Central memory CD8-positive, alpha-beta T cell (primary cell): Measurements from ENCODE around the gene EPHB1.

Experiments
- ATAC-seq: fragments of 150-1000 bp; cut with Tn5 transposase; replicated peaks from 2 replicates; pipeline ENCODE4 v1.10.0; 2022; ENCODE audit warnings: mild to moderate bottlenecking, moderate FRiP score, moderate number of reproducible peaks; ENCODE audit not compliant: poor library complexity, severe bottlenecking; ENCODE audit errors: extremely low read depth
- DNase-seq, 2 donors: peaks; one replicate each; pipeline ENCODE4 v3.0.0; 2021; ENCODE audit warnings: low spot score in 2 of 2
- H3K27ac Mint-ChIP-seq: one replicate; pipeline ENCODE4 v1.8.0; 2022; ENCODE audit warnings: low read depth, mild to moderate bottlenecking, moderate library complexity, mixed read lengths
- H3K27me3 Mint-ChIP-seq: one replicate; pipeline ENCODE4 v1.8.0; 2022; ENCODE audit warnings: mixed read lengths
- H3K36me3 Mint-ChIP-seq: one replicate; pipeline ENCODE4 v1.8.0; 2022; ENCODE audit warnings: mild to moderate bottlenecking, moderate library complexity, mixed read lengths; ENCODE audit not compliant: insufficient read depth
- H3K4me1 Mint-ChIP-seq: one replicate; pipeline ENCODE4 v1.8.0; 2022; ENCODE audit warnings: mixed read lengths
- H3K4me3 Mint-ChIP-seq: one replicate; pipeline ENCODE4 v1.8.0; 2022; ENCODE audit warnings: mild to moderate bottlenecking, moderate library complexity, mixed read lengths
- H3K9me3 Mint-ChIP-seq: one replicate; pipeline ENCODE4 v1.8.0; 2022; ENCODE audit warnings: mixed read lengths

The EPHB1 gene

DNA sequence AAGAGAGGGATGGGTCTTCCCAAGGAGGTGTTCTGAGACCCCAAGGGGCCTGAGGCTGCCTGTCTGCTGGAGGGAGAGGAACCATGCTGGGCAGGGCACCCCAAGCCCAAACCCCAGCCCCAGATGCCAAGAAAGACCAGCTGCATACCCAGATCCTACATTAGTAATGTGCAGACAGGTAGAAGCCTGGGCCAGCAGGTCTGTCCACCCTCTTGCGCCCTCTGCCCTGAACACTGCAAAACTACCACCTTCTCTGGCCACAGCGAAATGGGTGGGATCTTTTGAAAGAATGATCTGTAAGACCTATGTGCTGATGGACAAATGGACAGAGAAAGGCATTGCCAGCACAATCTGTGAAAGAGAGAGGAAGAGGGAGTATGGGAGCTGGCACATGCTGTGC, 283.2 kb downstream of the EPHB1 start:
- DNase-seq (no peak), ATAC-seq (no peak)
- Mint-ChIP-seq H3K4me3 (no peak overlapping the region), H3K27me3 (no peaks in the 10 kb centered on the region), H3K4me1 (no peaks in the 10 kb centered on the region), H3K36me3 (no peaks in the 10 kb centered on the region), H3K9me3 (no peaks in the 10 kb centered on the region), H3K27ac (no peak overlapping the region)

DNA sequence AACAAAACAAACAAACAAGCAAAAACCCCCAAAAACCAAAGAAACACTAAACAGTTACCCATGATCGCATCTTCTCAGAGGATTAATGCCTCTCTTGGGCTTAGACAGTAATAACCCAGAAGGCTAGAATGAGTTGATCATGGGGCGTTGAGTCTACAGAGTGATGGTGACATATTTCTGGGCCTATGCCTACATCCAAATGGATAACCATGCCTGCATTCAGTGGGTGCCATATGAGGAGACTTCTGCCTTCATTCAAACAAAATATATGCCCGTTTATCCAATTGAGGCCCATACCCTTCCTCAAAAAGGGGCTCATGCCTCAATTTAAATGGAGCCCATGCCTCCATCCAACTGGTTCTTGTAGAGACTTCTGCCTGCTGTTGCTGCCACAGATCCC, 284.0 kb downstream of the EPHB1 start:
- no peaks in the 10 kb centered on the region for H3K27me3 Mint-ChIP-seq
- H3K36me3 Mint-ChIP-seq, result no peaks in the 10 kb centered on the region
- no peaks in the 10 kb centered on the region for H3K4me1 Mint-ChIP-seq
- ATAC-seq (no peak), DNase-seq (no peak)
- H3K4me3 Mint-ChIP-seq, result no peak overlapping the region
- H3K9me3 Mint-ChIP-seq, result no peaks in the 10 kb centered on the region
- H3K27ac Mint-ChIP-seq, result no peak overlapping the region

DNA sequence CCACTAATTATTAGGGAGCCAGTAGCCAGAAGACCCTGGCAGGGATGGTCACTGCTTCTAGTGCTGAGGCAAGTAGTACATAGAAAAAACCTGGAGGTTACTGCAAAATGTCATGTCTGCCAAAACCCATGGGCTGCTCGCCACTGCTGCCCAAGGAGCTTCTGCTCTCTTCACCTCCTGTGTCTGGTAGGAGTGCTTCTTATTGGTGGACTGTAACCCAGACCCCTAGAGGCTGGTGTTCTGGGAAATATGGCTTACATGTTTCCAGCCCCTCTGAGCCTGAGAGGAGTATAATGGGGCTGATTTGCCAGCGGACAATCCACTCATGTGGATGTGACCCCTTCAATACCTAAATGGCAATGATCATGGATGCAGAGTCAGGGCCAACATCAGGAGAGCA, 286.4 kb downstream of the EPHB1 start:
- no peaks in the 10 kb centered on the region for H3K4me1 Mint-ChIP-seq
- H3K4me3 Mint-ChIP-seq, result no peak overlapping the region
- no peaks in the 10 kb centered on the region for H3K27me3 Mint-ChIP-seq
- H3K9me3 Mint-ChIP-seq, result no peaks in the 10 kb centered on the region
- H3K27ac Mint-ChIP-seq, result no peak overlapping the region
- DNase-seq (no peak), ATAC-seq (no peak)
- no peaks in the 10 kb centered on the region for H3K36me3 Mint-ChIP-seq

DNA sequence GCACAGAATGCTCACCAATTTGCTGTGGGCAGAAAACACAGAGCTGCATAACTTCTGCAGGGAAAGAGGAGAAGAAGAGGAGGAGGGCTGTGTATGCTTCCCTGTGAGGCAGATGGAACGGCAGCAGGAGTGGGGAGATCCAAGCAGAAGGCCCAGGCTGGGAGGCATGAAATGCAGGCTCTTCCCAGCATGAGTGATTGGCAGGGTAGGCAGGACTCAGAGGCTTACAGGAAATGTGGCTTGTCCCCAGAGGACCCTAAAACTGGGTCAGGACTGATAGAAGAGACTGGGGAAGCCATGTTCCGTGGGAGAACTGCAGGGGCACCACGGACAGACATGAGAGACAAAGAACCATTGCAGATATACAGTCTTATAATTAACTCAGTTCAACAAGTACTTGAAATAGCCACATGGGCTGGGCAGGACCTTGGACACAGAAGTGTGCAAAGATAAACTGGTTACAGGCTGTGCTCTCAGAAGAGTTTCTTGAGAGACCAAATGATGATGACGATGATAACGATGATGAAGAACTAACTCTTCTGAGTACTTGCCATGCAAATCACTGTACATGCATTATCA, 286.9 kb downstream of the EPHB1 start:
- Mint-ChIP-seq H3K27me3 (no peaks in the 10 kb centered on the region), H3K27ac (no peak overlapping the region), H3K4me3 (no peak overlapping the region), H3K36me3 (no peaks in the 10 kb centered on the region), H3K4me1 (no peaks in the 10 kb centered on the region), H3K9me3 (no peaks in the 10 kb centered on the region)
- DNase-seq (no peak), ATAC-seq (no peak)

DNA sequence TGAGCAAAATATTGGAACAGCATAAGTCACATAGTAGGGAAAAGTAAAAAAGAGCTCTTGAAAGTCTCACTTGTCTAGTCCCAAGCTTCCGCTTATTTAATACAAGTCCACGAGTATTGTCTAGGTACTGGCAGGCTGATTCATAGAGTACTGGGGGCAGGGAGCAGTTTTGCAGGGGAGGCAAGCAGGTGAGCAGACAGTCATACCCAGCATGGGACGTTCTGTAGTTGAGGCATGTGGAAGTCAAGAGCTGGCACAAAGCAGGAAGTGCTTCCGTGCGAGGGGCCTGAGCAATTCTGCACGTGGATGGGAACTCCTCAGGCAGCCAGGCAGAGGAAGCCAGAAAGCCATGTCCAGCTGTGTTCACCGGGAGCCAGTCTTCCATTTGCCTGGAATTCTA, 287.6 kb downstream of the EPHB1 start:
- Mint-ChIP-seq H3K36me3 (no peaks in the 10 kb centered on the region), H3K27ac (no peak overlapping the region), H3K4me1 (no peaks in the 10 kb centered on the region), H3K9me3 (no peaks in the 10 kb centered on the region), H3K4me3 (no peak overlapping the region), H3K27me3 (no peaks in the 10 kb centered on the region)
- DNase-seq, result no peak
- ATAC-seq, result no peak

DNA sequence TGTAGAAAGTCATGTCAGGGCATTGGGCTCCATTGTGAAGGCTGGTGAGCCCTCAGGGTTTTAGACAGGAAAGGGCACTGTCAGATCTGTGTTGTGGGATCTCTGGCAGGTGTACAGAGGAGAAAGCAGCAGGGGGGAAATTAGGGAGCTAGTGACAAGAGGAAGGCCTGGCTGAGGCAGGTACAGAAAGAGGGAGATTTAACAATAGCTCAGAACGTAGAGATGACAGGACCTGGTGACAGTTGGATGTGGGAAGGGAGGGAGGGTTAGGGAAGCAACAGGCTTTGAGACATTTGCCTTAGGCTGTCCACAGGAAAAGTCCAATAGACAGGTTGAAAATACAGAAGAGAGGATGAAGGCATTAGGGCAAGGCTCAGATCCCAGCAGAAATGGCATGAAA, 288.1 kb downstream of the EPHB1 start:
- no peak overlapping the region for H3K27ac Mint-ChIP-seq
- DNase-seq (no peak), ATAC-seq (no peak)
- H3K27me3 Mint-ChIP-seq, result no peaks in the 10 kb centered on the region
- H3K4me1 Mint-ChIP-seq, result no peaks in the 10 kb centered on the region
- H3K9me3 Mint-ChIP-seq, result no peaks in the 10 kb centered on the region
- no peak overlapping the region for H3K4me3 Mint-ChIP-seq
- no peaks in the 10 kb centered on the region for H3K36me3 Mint-ChIP-seq

DNA sequence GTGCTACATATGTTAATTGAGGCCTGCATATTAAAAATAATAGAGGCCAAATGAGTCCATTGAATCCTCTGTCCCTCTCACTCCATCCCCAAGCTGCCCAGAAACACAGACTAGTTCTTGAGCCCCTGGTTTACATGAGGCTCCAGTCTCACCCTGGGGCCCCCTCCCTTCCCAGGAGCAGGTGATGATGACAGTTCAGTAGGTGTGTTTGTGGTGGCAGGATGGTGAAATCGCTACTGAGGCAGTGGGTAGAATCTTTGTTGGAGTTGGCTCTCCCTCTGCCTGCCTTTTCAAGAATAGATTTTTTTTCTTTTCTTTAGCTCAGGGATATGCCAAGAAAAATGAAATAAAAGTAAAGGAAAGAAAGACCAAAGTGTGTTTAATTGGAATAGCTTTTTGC, 288.7 kb downstream of the EPHB1 start:
- Mint-ChIP-seq H3K27me3 (no peaks in the 10 kb centered on the region), H3K4me3 (no peak overlapping the region), H3K27ac (no peak overlapping the region), H3K9me3 (no peaks in the 10 kb centered on the region), H3K36me3 (no peaks in the 10 kb centered on the region), H3K4me1 (no peaks in the 10 kb centered on the region)
- DNase-seq (no peak), ATAC-seq (no peak)

DNA sequence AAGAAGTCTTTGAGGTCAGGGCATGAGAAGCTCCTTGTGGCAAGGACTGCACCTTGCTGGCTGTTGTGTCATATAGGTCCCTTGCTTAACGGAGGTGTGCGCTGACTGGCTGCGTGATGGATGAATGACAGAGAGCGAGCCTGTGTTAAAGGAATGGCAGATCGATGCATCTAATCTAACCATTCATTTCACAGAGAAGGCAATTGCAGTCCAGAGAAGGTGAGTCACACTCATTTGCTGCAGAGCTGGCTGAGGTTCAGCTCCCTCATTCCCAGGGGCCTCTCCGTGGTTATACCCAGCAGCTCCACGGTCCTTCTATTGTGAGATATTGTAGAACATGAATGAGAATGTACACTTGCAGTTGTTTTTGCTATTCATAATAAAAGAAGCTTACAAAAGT, 289.3 kb downstream of the EPHB1 start:
- no peaks in the 10 kb centered on the region for H3K9me3 Mint-ChIP-seq
- no peak overlapping the region for H3K4me3 Mint-ChIP-seq
- ATAC-seq (no peak), DNase-seq (no peak)
- no peaks in the 10 kb centered on the region for H3K36me3 Mint-ChIP-seq
- no peak overlapping the region for H3K27ac Mint-ChIP-seq
- H3K27me3 Mint-ChIP-seq, result no peaks in the 10 kb centered on the region
- no peaks in the 10 kb centered on the region for H3K4me1 Mint-ChIP-seq

DNA sequence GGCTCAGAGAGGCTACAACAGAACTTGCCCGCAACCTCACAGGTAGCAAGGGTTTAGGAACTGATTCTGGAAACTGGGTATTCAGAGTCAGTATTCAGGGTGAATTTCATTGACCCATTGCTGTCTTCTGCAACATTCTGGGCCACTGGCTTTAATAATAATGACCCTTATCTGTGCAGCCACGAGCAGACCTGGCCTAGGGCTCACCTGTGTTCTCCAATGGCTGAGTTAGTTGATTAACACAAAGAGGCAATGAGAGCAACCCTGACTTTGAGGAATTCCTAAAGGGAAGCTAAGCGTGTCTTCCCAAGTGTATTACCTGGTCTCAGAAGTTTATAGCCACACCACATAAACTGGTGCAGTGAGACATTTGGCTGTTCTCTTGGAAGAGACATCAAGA, 289.9 kb downstream of the EPHB1 start:
- H3K27me3 Mint-ChIP-seq, result no peaks in the 10 kb centered on the region
- DNase-seq, result no peak
- H3K4me3 Mint-ChIP-seq, result no peak overlapping the region
- no peak overlapping the region for H3K27ac Mint-ChIP-seq
- ATAC-seq, result no peak
- H3K4me1 Mint-ChIP-seq, result no peaks in the 10 kb centered on the region
- no peaks in the 10 kb centered on the region for H3K36me3 Mint-ChIP-seq
- H3K9me3 Mint-ChIP-seq, result no peaks in the 10 kb centered on the region

DNA sequence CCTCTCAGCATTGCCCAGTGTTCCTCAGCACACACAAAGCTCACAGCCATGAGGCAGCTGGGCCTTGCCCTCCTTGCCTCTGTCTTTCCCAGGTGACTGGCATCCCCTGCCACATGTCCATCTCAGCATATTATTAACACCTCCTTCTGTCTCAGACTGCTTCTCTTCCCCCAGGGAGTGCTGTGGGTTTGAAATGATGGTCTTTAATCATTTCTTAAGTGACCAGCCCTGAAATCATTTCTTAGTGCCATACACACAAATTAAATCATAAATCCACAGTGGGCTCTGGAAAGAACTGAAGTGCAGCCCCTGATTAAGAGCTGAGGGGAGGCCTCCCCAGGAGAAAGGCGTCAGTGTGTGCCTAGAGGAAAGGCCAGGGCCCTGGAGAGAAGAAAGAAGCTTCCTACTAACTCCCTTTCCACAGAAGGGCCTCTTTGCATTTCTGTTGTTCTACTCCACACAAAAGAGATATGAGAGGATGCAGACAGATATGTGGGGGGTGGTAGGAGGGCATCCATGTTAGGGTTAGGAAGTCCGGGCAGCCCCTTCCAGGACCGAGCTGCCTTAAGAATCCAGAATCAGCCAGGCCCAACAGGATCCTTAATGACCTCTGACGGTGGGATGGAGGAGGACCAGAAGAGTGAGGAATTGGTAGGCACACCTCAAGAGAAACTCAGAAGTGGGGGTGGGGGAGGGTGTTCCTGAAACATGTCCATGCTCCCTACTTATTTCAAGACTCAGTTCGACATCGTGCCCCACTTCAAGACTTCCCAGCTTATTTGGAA, 290.8 kb downstream of the EPHB1 start:
- H3K4me1 Mint-ChIP-seq, result no peaks in the 10 kb centered on the region
- no peak for ATAC-seq
- H3K36me3 Mint-ChIP-seq, result peaks cover 2% of the 10 kb centered on the region
- no peaks in the 10 kb centered on the region for H3K27me3 Mint-ChIP-seq
- no peak overlapping the region for H3K4me3 Mint-ChIP-seq
- H3K9me3 Mint-ChIP-seq, result no peaks in the 10 kb centered on the region
- no peak for DNase-seq
- H3K27ac Mint-ChIP-seq, result no peak overlapping the region

DNA sequence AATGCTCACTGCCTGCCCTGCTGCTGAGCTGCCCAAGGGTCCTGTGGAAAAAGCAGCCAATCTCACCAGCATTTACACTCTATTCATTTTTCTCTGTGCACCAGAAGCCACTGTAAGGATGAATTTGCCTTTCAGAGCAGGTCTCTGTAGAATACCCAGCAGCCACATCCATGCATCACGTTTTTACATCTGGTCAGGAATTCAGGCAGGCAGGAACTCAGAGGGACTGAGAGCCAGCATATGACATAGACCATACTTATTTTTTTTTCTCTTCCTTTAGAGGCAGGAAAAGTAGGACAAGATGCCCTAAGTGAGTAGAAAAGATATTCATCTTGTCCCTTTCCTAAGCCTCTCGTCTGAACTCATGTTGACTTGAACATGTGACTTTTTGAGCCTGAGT, 292.7 kb downstream of the EPHB1 start:
- no peak for ATAC-seq
- no peaks in the 10 kb centered on the region for H3K4me1 Mint-ChIP-seq
- DNase-seq, result no peak
- peaks cover 3% of the 10 kb centered on the region for H3K36me3 Mint-ChIP-seq
- H3K27me3 Mint-ChIP-seq, result no peaks in the 10 kb centered on the region
- H3K27ac Mint-ChIP-seq, result no peak overlapping the region
- no peak overlapping the region for H3K4me3 Mint-ChIP-seq
- no peaks in the 10 kb centered on the region for H3K9me3 Mint-ChIP-seq

DNA sequence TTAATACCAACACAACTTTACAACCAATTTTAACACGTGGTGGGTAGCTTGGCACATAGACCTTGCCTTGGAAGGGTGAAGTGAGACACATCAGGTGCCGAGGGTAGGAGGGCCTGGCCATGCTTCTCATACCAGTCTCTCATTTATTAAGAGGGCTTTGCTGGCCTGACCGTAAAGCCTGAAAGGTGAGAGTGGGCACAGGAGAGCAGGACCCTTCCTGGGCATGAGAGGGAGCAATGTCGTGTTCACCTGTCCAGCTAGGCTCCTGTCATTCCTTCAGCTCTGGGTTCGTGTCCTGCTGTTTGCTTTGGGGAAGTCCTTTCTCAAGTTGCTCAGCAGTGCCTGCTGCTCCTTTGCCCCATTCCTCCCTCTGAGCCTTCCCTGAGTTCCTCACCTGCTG, 294.4 kb downstream of the EPHB1 start:
- Mint-ChIP-seq H3K4me3 (no peak overlapping the region), H3K36me3 (peaks cover 3% of the 10 kb centered on the region), H3K27ac (no peak overlapping the region), H3K9me3 (no peaks in the 10 kb centered on the region), H3K27me3 (peaks cover 3% of the 10 kb centered on the region), H3K4me1 (no peaks in the 10 kb centered on the region)
- DNase-seq (no peak), ATAC-seq (no peak)

DNA sequence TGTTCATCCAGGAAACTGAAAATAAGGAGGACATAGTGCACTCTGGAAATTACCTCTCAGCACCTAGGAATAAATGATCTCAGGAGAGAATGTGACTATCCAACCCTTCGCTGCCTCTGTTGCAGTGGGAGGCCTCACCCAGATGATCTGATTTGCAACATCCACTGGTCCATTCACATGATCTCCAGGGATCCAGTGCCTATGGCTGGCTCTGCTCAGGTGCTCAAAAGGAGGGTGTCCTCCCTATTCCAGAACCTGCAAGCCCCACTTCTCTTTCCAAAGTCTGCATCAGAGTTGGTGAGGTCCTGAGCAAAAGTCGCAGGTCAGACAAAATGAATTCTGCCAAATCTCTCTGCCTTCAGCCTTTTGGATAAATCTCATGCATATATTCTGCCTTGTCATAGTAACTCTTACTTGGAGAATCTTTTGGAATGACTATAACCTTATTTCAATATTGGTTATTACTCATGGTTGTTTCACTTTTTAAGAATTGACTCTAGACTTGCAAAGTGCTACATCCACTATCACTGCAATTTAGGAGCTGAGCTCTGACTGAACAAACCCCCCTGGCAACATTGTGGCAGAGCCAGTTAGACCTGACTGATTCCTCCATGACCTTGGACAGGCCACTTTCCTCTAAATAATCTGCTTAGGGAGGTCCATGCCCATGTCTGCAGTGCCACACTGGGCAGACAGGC, 295.1 kb downstream of the EPHB1 start:
- ATAC-seq (no peak), DNase-seq (no peak)
- Mint-ChIP-seq H3K36me3 (peaks cover 3% of the 10 kb centered on the region), H3K4me1 (no peaks in the 10 kb centered on the region), H3K27me3 (peaks cover 9% of the 10 kb centered on the region), H3K4me3 (no peak overlapping the region), H3K9me3 (no peaks in the 10 kb centered on the region), H3K27ac (no peak overlapping the region)
